ENCODE data around the gene IL1RAPL1. TPM values are rescaled to one million over a fixed set of nuclear protein-coding genes. Genes with fewer than 3 reads are reported as not detected.

IL1RAPL1 gene
- total RNA-seq, 2 donors from 2014 or later = 0.66 to 1.1 TPM

DNA sequence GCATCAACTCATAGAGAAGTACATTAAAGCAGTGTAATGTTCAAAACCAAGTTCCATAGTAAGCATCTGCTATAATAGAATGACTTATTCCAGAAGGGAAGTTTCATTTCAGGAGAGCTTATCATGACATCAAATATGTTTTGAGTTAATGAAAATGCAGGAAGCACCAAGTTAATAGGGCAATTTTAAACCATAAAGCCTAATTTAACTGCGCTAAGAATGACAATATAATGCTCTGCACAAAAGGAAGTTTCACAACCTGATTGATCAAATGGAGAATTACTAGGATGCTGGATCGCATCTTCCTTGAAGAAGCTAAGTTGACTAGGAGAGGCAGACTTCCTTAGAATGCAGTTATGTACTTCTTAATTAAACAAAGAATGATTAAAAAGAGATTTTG lies 1211.2 kb downstream of the IL1RAPL1 start:
- Mint-ChIP-seq H3K4me1 (no peaks in the 10 kb centered on the region), H3K9me3 (no peaks in the 10 kb centered on the region)
- no peaks in the 10 kb centered on the region for H3K4me1 ChIP-seq (ENCODE audit: control insufficient read depth, insufficient read depth, low read length)

DNA sequence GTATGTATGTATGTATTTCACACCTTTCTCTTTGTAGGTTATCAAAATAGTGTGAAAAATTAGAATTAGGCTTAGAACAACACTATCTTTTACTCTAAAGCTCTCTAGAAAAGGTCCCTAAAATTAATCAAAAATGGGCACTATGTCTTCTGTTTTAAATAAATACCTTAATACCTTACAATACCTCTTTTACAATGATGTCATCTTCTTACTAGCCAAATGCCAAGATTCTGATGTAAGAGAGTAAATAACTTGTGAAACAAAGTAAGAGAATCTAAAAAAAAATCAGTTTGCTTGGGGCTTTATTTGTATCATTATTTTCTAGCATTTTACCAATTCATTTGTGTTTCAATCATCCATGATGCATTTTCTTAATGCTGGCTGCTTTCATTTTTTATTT lies 1225.9 kb downstream of the IL1RAPL1 start:
- no peaks in the 10 kb centered on the region for H3K9me3 Mint-ChIP-seq
- H3K27ac Mint-ChIP-seq = no peak overlapping the region
- H3K4me1 ChIP-seq (ENCODE audit: control insufficient read depth, insufficient read depth, low read length) = no peaks in the 10 kb centered on the region
- H3K27ac ChIP-seq (ENCODE audit: low read depth, low read length) = no peak overlapping the region
- H3K27me3 Mint-ChIP-seq (ENCODE audit: insufficient read depth) = no peaks in the 10 kb centered on the region
- no peaks in the 10 kb centered on the region for H3K27me3 ChIP-seq (ENCODE audit: control insufficient read depth, insufficient read depth, low read length, poor library complexity, severe bottlenecking)
- TF ChIP-seq, protein P1, sequence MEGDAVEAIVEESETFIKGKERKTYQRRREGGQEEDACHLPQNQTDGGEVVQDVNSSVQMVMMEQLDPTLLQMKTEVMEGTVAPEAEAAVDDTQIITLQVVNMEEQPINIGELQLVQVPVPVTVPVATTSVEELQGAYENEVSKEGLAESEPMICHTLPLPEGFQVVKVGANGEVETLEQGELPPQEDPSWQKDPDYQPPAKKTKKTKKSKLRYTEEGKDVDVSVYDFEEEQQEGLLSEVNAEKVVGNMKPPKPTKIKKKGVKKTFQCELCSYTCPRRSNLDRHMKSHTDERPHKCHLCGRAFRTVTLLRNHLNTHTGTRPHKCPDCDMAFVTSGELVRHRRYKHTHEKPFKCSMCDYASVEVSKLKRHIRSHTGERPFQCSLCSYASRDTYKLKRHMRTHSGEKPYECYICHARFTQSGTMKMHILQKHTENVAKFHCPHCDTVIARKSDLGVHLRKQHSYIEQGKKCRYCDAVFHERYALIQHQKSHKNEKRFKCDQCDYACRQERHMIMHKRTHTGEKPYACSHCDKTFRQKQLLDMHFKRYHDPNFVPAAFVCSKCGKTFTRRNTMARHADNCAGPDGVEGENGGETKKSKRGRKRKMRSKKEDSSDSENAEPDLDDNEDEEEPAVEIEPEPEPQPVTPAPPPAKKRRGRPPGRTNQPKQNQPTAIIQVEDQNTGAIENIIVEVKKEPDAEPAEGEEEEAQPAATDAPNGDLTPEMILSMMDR (conservative IDR thresholded peaks at IDR 0.05) = no peak
- no peak overlapping the region for H3K9ac ChIP-seq (ENCODE audit: extremely low read depth, low read length, poor library complexity, severe bottlenecking)
- no peak overlapping the region for H3K4me3 Mint-ChIP-seq
- no peaks in the 10 kb centered on the region for H3K36me3 ChIP-seq (ENCODE audit: control insufficient read depth, insufficient read depth, low read length)
- H3K4me3 ChIP-seq (ENCODE audit: low read length) = no peak overlapping the region
- no peaks in the 10 kb centered on the region for H3K9me3 ChIP-seq (ENCODE audit: control insufficient read depth, low read length)
- DNase-seq = no peak
- H3K36me3 Mint-ChIP-seq (ENCODE audit: low read depth) = no peaks in the 10 kb centered on the region
- H3K4me1 Mint-ChIP-seq = no peaks in the 10 kb centered on the region

More for the DNA sequence above, 1211.2 kb downstream of the IL1RAPL1 start:
- no peaks in the 10 kb centered on the region for H3K36me3 ChIP-seq (ENCODE audit: control insufficient read depth, insufficient read depth, low read length)
- H3K9ac ChIP-seq (ENCODE audit: extremely low read depth, low read length, poor library complexity, severe bottlenecking) = no peak overlapping the region
- DNase-seq = no peak
- H3K27ac ChIP-seq (ENCODE audit: low read depth, low read length) = no peak overlapping the region
- Mint-ChIP-seq H3K36me3 (ENCODE audit: low read depth) (no peaks in the 10 kb centered on the region), H3K27me3 (ENCODE audit: insufficient read depth) (no peaks in the 10 kb centered on the region), H3K27ac (no peak overlapping the region), H3K4me3 (no peak overlapping the region)
- H3K9me3 ChIP-seq (ENCODE audit: control insufficient read depth, low read length) = no peaks in the 10 kb centered on the region
- H3K4me3 ChIP-seq (ENCODE audit: low read length) = no peak overlapping the region
- no peaks in the 10 kb centered on the region for H3K27me3 ChIP-seq (ENCODE audit: control insufficient read depth, insufficient read depth, low read length, poor library complexity, severe bottlenecking)
- WGBS, 2 experiments (ENCODE audit: insufficient coverage in 1 of 2, insufficient read length in 1 of 2) = 96% methylated on average over 2 of the region's 2 CpGs; no CpG with 5 or more reads in 1 of the 2 experiments
- TF ChIP-seq, protein P1 (conservative IDR thresholded peaks at IDR 0.05) = no peak

DNA sequence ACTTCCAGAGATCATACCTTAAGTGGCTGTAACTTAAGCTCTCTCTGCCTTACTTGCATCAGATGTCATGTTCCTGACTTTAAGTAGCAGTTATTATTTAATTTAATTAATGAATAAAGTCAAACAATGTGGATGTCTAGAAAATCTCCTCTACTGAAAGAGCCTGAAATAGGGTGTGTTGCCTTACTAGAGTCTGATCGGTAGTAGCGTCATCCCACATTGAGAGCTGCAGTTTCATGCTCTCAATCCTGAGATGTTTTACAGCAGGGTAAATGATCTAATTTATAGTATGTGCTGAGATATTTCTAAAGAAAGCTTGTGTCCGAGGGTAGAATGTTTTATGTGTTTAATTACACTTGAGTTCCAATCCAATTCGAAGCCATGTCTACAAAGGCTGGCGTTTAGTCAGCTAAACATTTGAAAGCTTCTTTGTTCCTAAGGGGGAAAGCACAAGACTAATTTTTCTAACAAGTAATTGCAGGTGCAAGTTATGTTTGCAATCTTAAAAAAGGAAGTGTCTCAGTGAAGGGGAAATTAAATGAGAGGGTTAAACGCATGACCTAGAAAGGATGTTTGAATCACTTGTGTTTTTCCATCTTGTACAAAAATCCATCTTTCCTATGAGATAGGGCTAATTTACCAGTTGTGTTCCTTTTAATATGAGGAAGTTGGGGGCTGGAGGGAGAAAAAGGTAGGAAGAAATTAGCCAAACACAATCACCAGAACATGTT lies 1237.1 kb downstream of the IL1RAPL1 start:
- TF ChIP-seq, protein P1 (conservative IDR thresholded peaks at IDR 0.05) = no peak
- Histone ChIP-seq H3K36me3 (ENCODE audit: control insufficient read depth, insufficient read depth, low read length) (no peaks in the 10 kb centered on the region), H3K4me1 (ENCODE audit: control insufficient read depth, insufficient read depth, low read length) (no peaks in the 10 kb centered on the region), H3K9me3 (ENCODE audit: control insufficient read depth, low read length) (no peaks in the 10 kb centered on the region), H3K27ac (ENCODE audit: low read depth, low read length) (no peak overlapping the region), H3K27me3 (ENCODE audit: control insufficient read depth, insufficient read depth, low read length, poor library complexity, severe bottlenecking) (no peaks in the 10 kb centered on the region), H3K4me3 (ENCODE audit: low read length) (no peak overlapping the region), H3K9ac (ENCODE audit: extremely low read depth, low read length, poor library complexity, severe bottlenecking) (no peak overlapping the region)
- Mint-ChIP-seq H3K27me3 (ENCODE audit: insufficient read depth) (no peaks in the 10 kb centered on the region), H3K4me1 (no peaks in the 10 kb centered on the region), H3K27ac (no peak overlapping the region), H3K36me3 (ENCODE audit: low read depth) (no peaks in the 10 kb centered on the region), H3K9me3 (no peaks in the 10 kb centered on the region), H3K4me3 (no peak overlapping the region)
- 88% methylated on average over 6 of the region's 6 CpGs; no CpG with 5 or more reads in 1 of the 2 experiments for WGBS, 2 experiments (ENCODE audit: insufficient coverage in 1 of 2, insufficient read length in 1 of 2)
- DNase-seq = no peak
